Measurements from ENCODE around the gene CEP97.
"Not testable (repeated sequence)": the region's sequence is repeated elsewhere in the genome, so short reads cannot be mapped to it uniquely, and the experiment has no call there.

DNA sequence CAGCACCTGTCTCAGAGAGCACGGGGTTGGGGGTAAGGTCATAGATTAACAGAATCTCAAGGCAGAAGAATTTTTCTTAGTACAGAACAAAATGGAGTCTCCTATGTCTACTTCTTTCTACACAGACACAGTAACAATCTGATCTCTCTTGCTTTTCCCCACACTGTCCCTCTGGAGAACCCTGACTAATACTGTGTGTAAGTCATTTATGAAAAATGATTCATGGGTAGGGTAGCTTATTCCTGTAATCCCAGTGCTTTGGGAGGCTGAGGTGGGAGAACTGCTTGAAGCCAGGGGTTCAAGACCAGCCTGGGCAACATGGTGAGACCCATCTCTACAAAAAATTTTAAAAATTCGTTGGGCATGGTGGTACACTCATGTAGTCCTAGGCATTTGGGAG lies 19.8 kb upstream of the CEP97 start:
- TF ChIP-seq, protein P1, sequence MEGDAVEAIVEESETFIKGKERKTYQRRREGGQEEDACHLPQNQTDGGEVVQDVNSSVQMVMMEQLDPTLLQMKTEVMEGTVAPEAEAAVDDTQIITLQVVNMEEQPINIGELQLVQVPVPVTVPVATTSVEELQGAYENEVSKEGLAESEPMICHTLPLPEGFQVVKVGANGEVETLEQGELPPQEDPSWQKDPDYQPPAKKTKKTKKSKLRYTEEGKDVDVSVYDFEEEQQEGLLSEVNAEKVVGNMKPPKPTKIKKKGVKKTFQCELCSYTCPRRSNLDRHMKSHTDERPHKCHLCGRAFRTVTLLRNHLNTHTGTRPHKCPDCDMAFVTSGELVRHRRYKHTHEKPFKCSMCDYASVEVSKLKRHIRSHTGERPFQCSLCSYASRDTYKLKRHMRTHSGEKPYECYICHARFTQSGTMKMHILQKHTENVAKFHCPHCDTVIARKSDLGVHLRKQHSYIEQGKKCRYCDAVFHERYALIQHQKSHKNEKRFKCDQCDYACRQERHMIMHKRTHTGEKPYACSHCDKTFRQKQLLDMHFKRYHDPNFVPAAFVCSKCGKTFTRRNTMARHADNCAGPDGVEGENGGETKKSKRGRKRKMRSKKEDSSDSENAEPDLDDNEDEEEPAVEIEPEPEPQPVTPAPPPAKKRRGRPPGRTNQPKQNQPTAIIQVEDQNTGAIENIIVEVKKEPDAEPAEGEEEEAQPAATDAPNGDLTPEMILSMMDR (IDR thresholded peaks at IDR 0.05) = not testable (repeated sequence)
- TF ChIP-seq EZH2 (IDR thresholded peaks at IDR 0.05; ENCODE audit: borderline replicate concordance, insufficient read depth, low read depth, low read length, poor library complexity, severe bottlenecking) = not testable (repeated sequence)

All from B cell (primary cell).